ENCODE measurements around the gene ZDHHC13.

ZDHHC13 gene, protein sequence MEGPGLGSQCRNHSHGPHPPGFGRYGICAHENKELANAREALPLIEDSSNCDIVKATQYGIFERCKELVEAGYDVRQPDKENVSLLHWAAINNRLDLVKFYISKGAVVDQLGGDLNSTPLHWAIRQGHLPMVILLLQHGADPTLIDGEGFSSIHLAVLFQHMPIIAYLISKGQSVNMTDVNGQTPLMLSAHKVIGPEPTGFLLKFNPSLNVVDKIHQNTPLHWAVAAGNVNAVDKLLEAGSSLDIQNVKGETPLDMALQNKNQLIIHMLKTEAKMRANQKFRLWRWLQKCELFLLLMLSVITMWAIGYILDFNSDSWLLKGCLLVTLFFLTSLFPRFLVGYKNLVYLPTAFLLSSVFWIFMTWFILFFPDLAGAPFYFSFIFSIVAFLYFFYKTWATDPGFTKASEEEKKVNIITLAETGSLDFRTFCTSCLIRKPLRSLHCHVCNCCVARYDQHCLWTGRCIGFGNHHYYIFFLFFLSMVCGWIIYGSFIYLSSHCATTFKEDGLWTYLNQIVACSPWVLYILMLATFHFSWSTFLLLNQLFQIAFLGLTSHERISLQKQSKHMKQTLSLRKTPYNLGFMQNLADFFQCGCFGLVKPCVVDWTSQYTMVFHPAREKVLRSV

GRCh38 chr11:19116971-19117759, at the start of gene ZDHHC13:
ZDHHC13 (plus strand) TSS chr11:19117168; CDS start chr11:19117250, 82 bp downstream.
- peak; percentile 93 to 96 for DNase-seq (ENCODE audit: low read depth in 2 of 2)

- DNase-seq (ENCODE audit: low read depth in 2 of 2): peak; percentile 29 to 55
These were observed 45.7 kb upstream of the ZDHHC13 start for GRCh38 chr11:19071255-19071654.

DNA sequence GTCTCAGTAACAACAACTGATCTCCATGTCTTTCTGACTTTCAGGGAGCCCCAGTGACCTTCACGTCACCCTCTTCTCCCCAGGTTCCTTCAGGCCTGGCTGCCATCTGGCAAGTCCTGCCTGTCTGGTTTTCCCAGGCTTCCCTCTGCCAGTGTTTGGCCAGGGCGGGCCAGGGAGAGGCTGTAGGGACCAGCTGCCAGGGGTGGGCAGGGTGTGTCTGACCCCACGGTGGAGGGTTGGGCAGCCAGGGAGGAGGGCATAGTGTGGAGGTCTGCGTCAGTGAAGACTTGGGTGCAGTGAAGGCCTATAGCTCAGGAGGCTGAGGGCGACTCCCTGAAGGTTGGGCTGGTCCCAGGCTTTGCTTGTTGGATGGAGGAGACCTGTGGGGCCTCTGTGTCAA, 44.5 kb upstream of the ZDHHC13 start:
- no peak for DNase-seq (ENCODE audit: low read depth in 2 of 2)

DNA sequence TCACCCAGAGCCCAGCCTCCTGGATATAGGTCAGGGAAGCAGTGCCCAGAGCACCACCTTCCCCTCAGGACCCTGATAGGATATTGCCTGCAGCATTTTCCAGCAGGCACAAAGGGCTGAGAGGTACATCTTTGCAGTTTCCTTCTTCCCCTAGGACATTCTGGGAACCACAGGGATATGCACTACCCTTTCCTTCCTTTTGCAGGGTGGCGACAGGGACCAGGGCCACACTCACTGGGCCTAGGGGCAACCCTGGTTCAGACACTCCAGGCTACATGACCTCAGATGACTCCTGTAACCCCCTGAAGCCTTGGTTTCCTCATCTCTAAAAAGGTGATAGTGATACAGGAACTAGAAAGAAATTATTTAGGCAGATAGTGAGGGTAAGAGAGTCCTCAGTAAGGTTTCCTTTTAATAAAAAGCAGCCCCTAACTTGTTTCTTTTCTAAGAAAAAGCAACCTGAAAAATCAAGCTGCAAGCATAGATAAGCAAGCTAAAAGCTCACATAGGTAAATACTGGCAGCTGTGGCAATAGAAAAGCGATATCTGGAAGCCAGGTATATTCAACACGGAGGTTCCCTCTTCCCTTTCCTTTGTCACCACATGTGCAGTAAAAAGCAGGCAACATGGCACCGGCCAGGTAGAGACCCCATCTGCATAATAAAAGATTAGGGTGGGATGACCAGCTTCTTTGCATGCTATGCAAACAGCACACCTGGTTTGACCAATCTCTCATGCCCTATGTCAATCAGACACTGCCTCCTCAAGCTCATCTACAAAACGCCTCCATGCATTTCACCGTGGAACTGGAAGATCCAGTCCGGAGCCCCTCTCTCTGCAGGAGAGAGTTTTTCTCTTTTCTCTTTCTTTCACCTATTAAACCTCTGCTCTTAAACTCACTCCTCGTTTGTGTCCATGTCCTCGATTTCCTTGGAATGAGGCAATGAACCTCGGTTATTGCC, 43.2 kb upstream of the ZDHHC13 start:
- no peak for DNase-seq (ENCODE audit: low read depth in 2 of 2)

DNA sequence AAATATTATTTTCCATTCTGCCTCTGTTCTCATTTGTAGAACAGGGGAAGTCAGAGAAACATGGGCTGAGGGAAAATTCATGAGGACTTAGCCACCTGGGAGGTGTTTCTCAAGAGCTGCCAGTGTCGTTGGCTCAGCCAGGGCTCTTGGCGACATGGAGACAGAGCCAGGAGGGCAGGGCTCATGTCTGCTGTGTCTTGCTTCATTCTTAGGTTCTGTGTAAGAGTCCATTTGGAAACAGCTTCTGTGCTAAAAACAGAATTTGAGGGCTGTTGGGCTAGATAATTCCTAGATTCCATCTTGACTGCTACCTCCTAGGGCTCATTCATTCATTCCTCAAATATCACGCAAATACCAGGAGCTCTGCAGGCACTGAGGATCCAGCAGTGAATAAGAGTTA, 41.3 kb upstream of the ZDHHC13 start:
- no peak for DNase-seq (ENCODE audit: low read depth in 2 of 2)

- DNase-seq (ENCODE audit: low read depth in 2 of 2): peak; percentile 25 to 54
These were observed 40.0 kb upstream of the ZDHHC13 start for GRCh38 chr11:19076744-19077589.

- no peak for DNase-seq (ENCODE audit: low read depth in 2 of 2)
These were observed 39.0 kb upstream of the ZDHHC13 start for GRCh38 chr11:19077965-19078364.

GRCh38 chr11:19079643-19080440, 37.1 kb upstream of the ZDHHC13 start:
- no peak for DNase-seq (ENCODE audit: low read depth in 2 of 2)

- no peak for DNase-seq (ENCODE audit: low read depth in 2 of 2)
These were observed 36.4 kb upstream of the ZDHHC13 start for GRCh38 chr11:19080579-19080993.

DNA sequence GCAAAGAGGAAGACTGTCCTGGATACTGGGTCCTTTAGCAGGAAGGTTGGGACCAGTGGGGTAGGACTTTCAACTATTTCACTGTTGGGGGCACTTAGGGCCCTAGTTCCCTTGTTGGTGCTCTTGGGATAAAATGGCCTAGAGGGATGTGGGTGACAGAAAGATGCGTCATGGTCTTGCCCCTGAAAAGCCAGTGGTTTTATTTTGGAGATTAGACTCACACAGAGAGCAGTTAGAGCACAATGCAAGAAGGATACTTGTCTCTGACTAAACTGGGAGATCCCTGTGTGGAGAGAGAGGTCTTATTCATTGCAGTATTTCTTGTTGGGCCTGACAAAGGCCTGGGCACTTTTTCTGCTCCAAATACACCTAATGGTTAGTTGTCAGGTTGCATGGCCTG, 33.8 kb upstream of the ZDHHC13 start:
- no peak for DNase-seq (ENCODE audit: low read depth in 2 of 2)

DNA sequence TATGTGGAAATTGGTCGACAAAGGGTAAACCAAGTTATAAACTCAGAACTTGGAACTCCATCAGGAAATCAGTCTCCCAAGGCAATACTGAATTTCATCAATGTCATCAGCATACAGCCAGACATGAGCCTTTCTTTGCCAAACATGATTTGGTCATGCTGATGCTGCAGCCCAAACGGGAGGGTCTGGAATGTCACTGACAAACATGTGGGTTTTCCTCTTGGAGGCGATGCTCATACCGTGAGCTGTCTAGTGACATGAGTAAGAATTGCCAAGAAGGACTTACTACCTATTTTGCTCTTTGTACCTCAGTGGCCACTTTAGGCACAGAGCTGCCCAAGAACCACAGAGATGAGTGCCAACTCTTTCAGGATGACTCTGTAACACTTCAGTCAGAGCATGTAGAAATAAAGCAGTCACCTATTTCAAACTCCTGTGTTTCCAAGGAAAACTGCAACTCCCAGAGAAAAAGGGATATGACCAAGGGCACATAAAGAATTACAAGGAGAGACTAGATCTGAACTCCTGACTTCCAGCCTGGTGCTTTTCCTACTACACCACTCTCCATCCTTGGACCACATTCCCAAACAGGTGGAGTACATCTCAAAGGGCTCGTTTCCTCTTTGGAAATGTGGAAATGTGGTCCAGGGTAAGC, 32.2 kb upstream of the ZDHHC13 start:
- no peak for DNase-seq (ENCODE audit: low read depth in 2 of 2)

GRCh38 chr11:19087658-19088057, 29.3 kb upstream of the ZDHHC13 start:
- no peak for DNase-seq (ENCODE audit: low read depth in 2 of 2)

DNA sequence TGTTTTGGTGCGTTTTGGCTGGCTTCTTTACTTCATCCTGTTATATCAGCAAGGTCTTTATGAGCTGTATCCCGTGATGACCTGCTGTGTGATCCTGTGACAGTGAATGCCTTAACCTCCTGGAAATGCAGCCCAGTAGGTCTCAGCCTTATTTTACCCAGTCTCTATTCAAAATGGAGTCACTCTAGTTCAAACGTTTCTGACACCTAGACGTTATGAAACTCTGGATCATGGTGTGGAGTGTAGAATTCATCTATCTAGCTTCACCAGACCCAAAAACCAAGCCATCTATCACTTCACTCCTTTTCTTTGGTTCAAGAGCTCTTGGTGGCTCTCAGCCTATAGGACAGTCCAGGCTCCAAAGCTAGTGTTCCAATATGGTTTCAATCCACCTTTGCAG, 28.2 kb upstream of the ZDHHC13 start:
- no peak for DNase-seq (ENCODE audit: low read depth in 2 of 2)

- DNase-seq (ENCODE audit: low read depth in 2 of 2): no peak
These were observed 27.5 kb upstream of the ZDHHC13 start for GRCh38 chr11:19089421-19089820.

GRCh38 chr11:19091366-19091765, 25.6 kb upstream of the ZDHHC13 start:
- no peak for DNase-seq (ENCODE audit: low read depth in 2 of 2)

- no peak for DNase-seq (ENCODE audit: low read depth in 2 of 2)
These were observed 24.6 kb upstream of the ZDHHC13 start for GRCh38 chr11:19092342-19092741.

- DNase-seq (ENCODE audit: low read depth in 2 of 2): no peak
These were observed 24.1 kb upstream of the ZDHHC13 start for GRCh38 chr11:19092850-19093249.

GRCh38 chr11:19093976-19094375, 23.0 kb upstream of the ZDHHC13 start:
- DNase-seq (ENCODE audit: low read depth in 2 of 2): no peak

DNA sequence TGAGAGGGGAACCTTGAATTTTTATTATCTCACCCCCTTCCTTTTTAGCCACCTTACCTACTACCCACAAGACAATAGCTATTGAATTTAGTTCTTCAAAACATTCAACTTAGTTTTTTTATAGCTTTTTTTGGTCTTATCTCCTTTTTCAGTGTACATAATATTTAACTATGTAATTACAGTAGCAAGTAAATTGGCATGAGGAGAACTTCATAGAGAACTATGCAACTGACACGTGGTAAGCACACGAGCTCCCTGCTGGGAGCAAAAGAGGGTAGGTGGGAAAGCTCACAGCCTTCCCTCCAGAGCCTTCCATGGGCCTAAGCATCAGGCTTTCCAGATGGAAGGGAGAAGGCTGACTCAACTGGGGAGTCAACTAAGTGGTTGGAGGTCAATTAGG, 22.1 kb upstream of the ZDHHC13 start:
- no peak for DNase-seq (ENCODE audit: low read depth in 2 of 2)

Data from stimulated activated CD4-positive, alpha-beta T cell treated with anti-CD3 and anti-CD28 coated beads, Interleukin-15, amount 100 ng/mL, for 48 hours (primary cell).